NCI-H187 treated with DMSO at 0.1 percent for 48 hours (cell line): ENCODE measurements around the gene RAB3B.

ENCODE experiments used
- DNase-seq: peaks from one replicate; lab custom pipeline; 2025; lab: John Stamatoyannopoulos, UW

Gene RAB3B

DNA sequence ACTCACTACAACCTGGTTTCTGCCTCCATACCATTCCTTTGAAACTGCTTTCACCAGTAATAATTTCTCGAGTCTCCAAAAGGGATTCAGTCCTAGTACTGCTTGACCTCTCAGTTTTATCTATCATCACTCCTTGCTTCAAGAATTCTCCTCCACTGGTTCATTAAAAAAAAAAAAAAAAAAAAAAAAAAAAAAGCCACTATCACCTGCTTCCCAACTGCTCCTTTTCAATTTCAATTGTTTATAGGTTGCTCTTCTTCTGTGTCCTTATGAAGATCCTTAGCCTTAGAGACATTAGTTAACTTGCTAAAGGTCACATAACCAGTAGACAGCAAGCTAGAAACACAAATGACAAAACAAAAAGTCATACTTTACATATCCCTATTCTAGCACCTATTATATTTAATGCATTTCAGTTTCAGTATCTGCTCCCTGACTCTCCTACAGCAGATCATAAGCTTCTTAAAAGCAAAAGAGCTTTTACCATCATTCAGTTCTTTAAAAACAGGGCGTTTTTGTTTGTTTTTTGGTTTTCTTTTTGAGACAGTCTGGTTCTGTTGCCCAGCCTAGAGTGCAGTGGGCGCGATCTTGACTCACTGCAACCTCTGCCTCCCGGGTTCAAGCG, 119.0 kb downstream of the RAB3B start:
- DNase-seq = no peak

- no peak for DNase-seq
These were observed 119.7 kb downstream of the RAB3B start for GRCh38 chr1:51870603-51871350.

DNA sequence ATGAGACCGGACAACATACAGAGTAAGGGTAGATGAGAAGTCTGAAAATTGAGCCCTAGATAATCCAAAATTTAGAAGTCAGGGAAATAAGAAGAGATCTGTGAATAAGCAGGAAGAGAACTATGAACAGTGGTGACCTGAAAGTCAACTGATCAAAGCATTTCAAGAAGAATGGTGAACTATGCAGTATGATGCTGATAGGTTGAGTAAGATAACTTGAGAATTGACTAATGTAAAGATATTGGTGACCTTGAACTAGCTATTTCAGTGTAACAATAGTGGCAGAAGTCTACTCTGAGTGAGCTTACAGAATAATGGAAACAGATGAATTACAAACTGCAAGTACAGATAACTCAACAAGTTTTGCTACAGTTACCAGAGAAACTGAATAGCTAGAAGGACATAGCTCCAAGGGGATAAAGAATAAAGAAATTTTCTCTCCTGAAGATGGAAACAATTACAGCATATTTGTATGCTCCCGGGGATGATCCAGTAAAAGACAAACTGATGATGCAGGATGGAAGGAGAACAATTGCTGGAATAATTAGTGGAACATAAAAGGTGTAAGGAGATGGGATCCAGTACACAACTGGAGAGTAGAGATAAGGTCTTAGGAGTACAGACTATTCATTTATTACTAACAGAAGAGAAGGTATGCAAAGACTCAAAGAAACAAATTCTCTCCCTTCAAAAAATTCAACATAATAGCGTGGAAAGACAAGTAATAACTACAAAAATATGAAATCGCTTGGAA, 122.8 kb downstream of the RAB3B start:
- no peak for DNase-seq

- DNase-seq = no peak
These were observed 127.1 kb downstream of the RAB3B start for GRCh38 chr1:51863384-51863783.

GRCh38 chr1:51861669-51862068, 128.8 kb downstream of the RAB3B start:
- DNase-seq = no peak

GRCh38 chr1:51859735-51860134, 130.8 kb downstream of the RAB3B start:
- no peak for DNase-seq

DNA sequence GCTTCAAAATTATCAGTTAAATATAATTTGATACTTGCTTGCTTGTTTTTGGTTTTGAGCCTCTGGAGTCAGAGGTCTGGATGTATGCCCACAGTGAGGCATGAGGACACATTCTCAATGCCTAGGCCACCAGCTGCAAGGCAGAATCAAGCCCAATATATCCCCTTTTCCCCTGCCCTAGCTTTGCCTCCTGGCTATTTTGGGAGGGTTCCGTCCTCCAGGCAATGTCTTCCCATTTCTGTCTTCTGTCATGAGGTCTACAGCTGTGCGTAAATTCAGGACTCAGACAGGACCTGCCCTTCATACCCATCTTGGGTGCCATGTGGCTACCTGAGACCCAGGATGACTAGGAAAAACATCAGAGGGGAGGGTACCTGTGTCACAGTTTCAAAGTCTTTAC, 131.2 kb downstream of the RAB3B start:
- DNase-seq = no peak

GRCh38 chr1:51858892-51859291, 131.6 kb downstream of the RAB3B start:
- DNase-seq = no peak
